Fibroblast of the aortic adventitia (primary cell): ENCODE data around the gene SAMD3. TPM values are rescaled to one million over a fixed set of nuclear protein-coding genes. Genes with fewer than 3 reads are reported as not detected.
A peak's percentile ranks its signal among the peaks of the same experiment; 100 is the strongest.

Source experiments
- DNase-seq: peaks from one replicate; pipeline ENCODE4 v3.0.0-alpha.2; 2010; ENCODE audit warnings: low read depth
- H3K4me3 ChIP-seq: 2 replicates; pipeline ENCODE4 v1.5.1; 2011; ENCODE audit warnings: low read depth, mild to moderate bottlenecking, control low read depth, low read length, moderate library complexity
- CTCF ChIP-seq: IDR thresholded peaks from 2 replicates; pipeline ENCODE4 v1.5.1; 2011; ENCODE audit warnings: mild to moderate bottlenecking, low read length, control low read depth, inconsistent platforms; ENCODE audit not compliant: insufficient read depth
- total RNA-seq: library from RNA; depleted of rRNA; stranded (reverse); fragments of >200 nt; gene quantifications from 2 replicates; pipeline ENCODE4 v1.2.3, GENCODE V29; 2012; ENCODE audit warnings: low replicate concordance

SAMD3 gene
- total RNA-seq, 1 donor = 9.1 TPM

- DNase-seq = no peak
- TF ChIP-seq CTCF = no peak
- no peak overlapping the region for H3K4me3 ChIP-seq
Measured at GRCh38 chr6:130229645-130230044, 6.9 kb upstream of the SAMD3 start.

GRCh38 chr6:130223508-130223907 lies 757 bp upstream of the SAMD3 start:
- H3K4me3 ChIP-seq = no peak overlapping the region
- no peak for TF ChIP-seq CTCF
- peak; percentile 12 for DNase-seq

- no peak for DNase-seq
- no peak for TF ChIP-seq CTCF
- H3K4me3 ChIP-seq = no peak overlapping the region
Measured at GRCh38 chr6:130218134-130218533, 4.6 kb downstream of the SAMD3 start.

DNA sequence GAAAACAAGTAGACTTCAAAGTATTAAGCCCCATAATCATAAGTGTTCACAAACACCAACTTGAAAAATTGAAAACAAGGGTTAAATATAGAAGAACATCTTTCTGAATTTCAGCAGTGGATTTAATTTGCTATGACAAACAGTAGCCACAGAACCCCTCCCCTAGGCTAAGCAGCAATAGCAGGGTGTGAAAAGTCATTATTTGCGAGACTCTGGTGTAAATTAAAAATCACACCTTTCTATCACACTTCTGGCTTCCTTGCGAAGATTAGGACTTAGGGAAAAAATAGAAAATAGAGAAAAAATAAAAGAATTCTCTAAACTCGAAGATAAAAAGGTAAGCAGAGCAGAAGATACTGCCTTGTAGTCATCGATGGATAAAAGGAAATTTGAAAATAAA lies 6.1 kb downstream of the SAMD3 start:
- no peak for TF ChIP-seq CTCF
- H3K4me3 ChIP-seq = no peak overlapping the region
- no peak for DNase-seq

GRCh38 chr6:130215526-130215925 lies 7.2 kb downstream of the SAMD3 start:
- no peak for DNase-seq
- no peak for TF ChIP-seq CTCF
- no peak overlapping the region for H3K4me3 ChIP-seq

GRCh38 chr6:130212215-130212874 lies 10.4 kb downstream of the SAMD3 start:
- no peak for DNase-seq
- no peak overlapping the region for H3K4me3 ChIP-seq
- TF ChIP-seq CTCF = no peak

- TF ChIP-seq CTCF = no peak
- no peak overlapping the region for H3K4me3 ChIP-seq
- no peak for DNase-seq
Measured at GRCh38 chr6:130211691-130212090, 11.1 kb downstream of the SAMD3 start.
